Measurements from ENCODE around the gene LRP1.

DNA sequence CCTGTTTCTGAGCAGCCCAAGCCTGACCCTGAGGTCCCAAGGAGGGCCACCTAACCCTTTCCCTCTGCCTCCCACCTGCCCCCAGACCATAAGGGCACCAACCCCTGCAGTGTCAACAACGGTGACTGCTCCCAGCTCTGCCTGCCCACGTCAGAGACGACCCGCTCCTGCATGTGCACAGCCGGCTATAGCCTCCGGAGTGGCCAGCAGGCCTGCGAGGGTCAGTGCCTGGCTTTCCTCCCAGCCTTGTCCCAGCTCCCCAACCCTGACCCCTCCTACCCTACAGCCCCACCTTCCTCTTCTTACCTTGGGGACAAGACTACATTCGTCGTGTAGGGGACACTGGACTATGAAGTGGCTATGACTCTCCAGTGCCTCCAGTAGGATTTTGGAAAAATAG lies 52.8 kb downstream of the LRP1 start:
- TF ChIP-seq, protein P1, sequence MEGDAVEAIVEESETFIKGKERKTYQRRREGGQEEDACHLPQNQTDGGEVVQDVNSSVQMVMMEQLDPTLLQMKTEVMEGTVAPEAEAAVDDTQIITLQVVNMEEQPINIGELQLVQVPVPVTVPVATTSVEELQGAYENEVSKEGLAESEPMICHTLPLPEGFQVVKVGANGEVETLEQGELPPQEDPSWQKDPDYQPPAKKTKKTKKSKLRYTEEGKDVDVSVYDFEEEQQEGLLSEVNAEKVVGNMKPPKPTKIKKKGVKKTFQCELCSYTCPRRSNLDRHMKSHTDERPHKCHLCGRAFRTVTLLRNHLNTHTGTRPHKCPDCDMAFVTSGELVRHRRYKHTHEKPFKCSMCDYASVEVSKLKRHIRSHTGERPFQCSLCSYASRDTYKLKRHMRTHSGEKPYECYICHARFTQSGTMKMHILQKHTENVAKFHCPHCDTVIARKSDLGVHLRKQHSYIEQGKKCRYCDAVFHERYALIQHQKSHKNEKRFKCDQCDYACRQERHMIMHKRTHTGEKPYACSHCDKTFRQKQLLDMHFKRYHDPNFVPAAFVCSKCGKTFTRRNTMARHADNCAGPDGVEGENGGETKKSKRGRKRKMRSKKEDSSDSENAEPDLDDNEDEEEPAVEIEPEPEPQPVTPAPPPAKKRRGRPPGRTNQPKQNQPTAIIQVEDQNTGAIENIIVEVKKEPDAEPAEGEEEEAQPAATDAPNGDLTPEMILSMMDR (IDR thresholded peaks at IDR 0.05; ENCODE audit: low read depth, low read length, poor library complexity, severe bottlenecking): no peak
- TF ChIP-seq EZH2phosphoT487 (IDR thresholded peaks at IDR 0.05; ENCODE audit: borderline replicate concordance, low read length): no peak

Data from DOHH2 (cell line).